SK-N-SH (cell line): ENCODE measurements around the gene RBM19. TPM values are rescaled to one million over a fixed set of nuclear protein-coding genes. Genes with fewer than 3 reads are reported as not detected.

ENCODE experiments used
- CTCF ChIA-PET: fragments of 300-600, 350-600 bp; formaldehyde crosslinking; extraction: SDS; loops from one replicate; lab custom pipeline; 2021; lab: Yijun Ruan, JAX
- POLR2A ChIA-PET: fragments of 350-600 bp; sonication (Branson Sonifier 250); formaldehyde crosslinking; extraction: SDS; loops from one replicate; lab custom pipeline; 2020; ENCODE audit warnings: antibody characterized with exemption, inconsistent platforms; lab: Yijun Ruan, JAX
- DNase-seq: peaks from one replicate; pipeline ENCODE4 v3.0.0; 2012
- H2AFZ ChIP-seq: fragments of 200-600 bp; sonication (generic); 2 replicates; pipeline ENCODE4 v1.8.1; 2016; ENCODE audit warnings: antibody characterized with exemption, mild to moderate bottlenecking, low read depth
- H3F3A ChIP-seq: fragments of 200-600 bp; sonication (generic); replicated peaks from 2 replicates; pipeline ENCODE3; 2016; ENCODE audit warnings: antibody characterized with exemption, mild to moderate bottlenecking; ENCODE audit not compliant: insufficient read depth
- H3K27ac ChIP-seq, 2 experiments: fragments of 200-500 bp in 1 of 2; fragments of 200-600 bp in 1 of 2; sonication (Bioruptor generic) in 1 of 2; sonication (generic), shearing (Covaris generic) in 1 of 2; 2 replicates each; pipeline versions ENCODE4 v1.5.1 to v1.6.1; 2014 to 2016; ENCODE audit warnings: low read depth in 2 of 2, inconsistent platforms in 1 of 2, low read length in 1 of 2, mild to moderate bottlenecking in 1 of 2, mixed read lengths in 1 of 2
- H3K27me3 ChIP-seq: fragments of 200-600 bp; sonication (generic), shearing (Covaris generic); 2 replicates; pipeline ENCODE4 v1.6.1; 2016; ENCODE audit warnings: mixed run types; ENCODE audit not compliant: insufficient read depth
- H3K36me3 ChIP-seq, 2 experiments: fragments of 200-500 bp in 1 of 2; fragments of 200-600 bp in 1 of 2; sonication (Bioruptor generic) in 1 of 2; sonication (generic) in 1 of 2; replicated peaks in 1 of 2; 2 replicates each; pipeline versions ENCODE3 to v1.5.1; 2014 to 2016; ENCODE audit warnings: low read length in 1 of 2, mild to moderate bottlenecking in 1 of 2; ENCODE audit not compliant: insufficient read depth in 2 of 2, control insufficient read depth in 1 of 2
- H3K4me1 ChIP-seq, 2 experiments: fragments of 200-500 bp in 1 of 2; fragments of 200-600 bp in 1 of 2; sonication (Bioruptor generic) in 1 of 2; sonication (generic), shearing (Covaris generic) in 1 of 2; 2 replicates each; pipeline versions ENCODE4 v1.5.1 to v1.6.1; 2014 to 2016; ENCODE audit warnings: low read depth in 1 of 2, low read length in 1 of 2, mixed run types in 1 of 2; ENCODE audit not compliant: insufficient read depth in 2 of 2, control insufficient read depth in 1 of 2
- H3K4me2 ChIP-seq: fragments of 200-600 bp; sonication (generic), shearing (Covaris generic); 2 replicates; pipeline ENCODE4 v1.6.1; 2017; ENCODE audit warnings: mixed run types
- H3K4me3 ChIP-seq, 2 experiments: fragments of 200-500 bp in 1 of 2; fragments of 200-600 bp in 1 of 2; sonication (Bioruptor generic) in 1 of 2; sonication (generic), shearing (Covaris generic) in 1 of 2; 2 replicates each; pipeline versions ENCODE4 v1.5.1 to v1.8.1; 2014 to 2016; ENCODE audit warnings: low read depth in 2 of 2, inconsistent platforms in 1 of 2, low read length in 1 of 2, mild to moderate bottlenecking in 1 of 2, mixed read lengths in 1 of 2, moderate library complexity in 1 of 2
- H3K79me2 ChIP-seq: fragments of 200-600 bp; sonication (generic); 2 replicates; pipeline ENCODE4 v1.8.1; 2017; ENCODE audit warnings: mild to moderate bottlenecking; ENCODE audit not compliant: insufficient read depth
- H3K9ac ChIP-seq: fragments of 200-600 bp; sonication (generic); 2 replicates; pipeline ENCODE4 v1.6.1; 2017; ENCODE audit warnings: mixed run types
- H3K9me2 ChIP-seq: fragments of 200-600 bp; sonication (generic); 2 replicates; pipeline ENCODE4 v1.6.1; 2017; ENCODE audit warnings: mixed run types
- H3K9me3 ChIP-seq: fragments of 200-600 bp; sonication (generic); 2 replicates; pipeline ENCODE4 v1.6.1; 2017; ENCODE audit warnings: mixed run types, mild to moderate bottlenecking, moderate library complexity
- H4K20me1 ChIP-seq: fragments of 200-600 bp; sonication (generic); 2 replicates; pipeline ENCODE4 v1.6.1; 2017; ENCODE audit warnings: mild to moderate bottlenecking, mixed run types; ENCODE audit not compliant: insufficient read depth
- EP300 ChIP-seq, 2 experiments: IDR thresholded peaks; 2 replicates each; pipeline versions ENCODE4 v1.4.0 to v1.6.1; 2012; ENCODE audit warnings: borderline replicate concordance in 1 of 2, low read depth in 1 of 2, low read length in 1 of 2
- FOSL2 ChIP-seq: IDR thresholded peaks from 2 replicates; pipeline ENCODE4 v1.4.0; 2012; ENCODE audit warnings: low read depth, mild to moderate bottlenecking, moderate library complexity, borderline replicate concordance
- FOXJ3 ChIP-seq: sonication (generic); formaldehyde crosslinking; IDR thresholded peaks from 2 replicates; pipeline ENCODE4 v1.5.1; 2020; ENCODE audit warnings: mild to moderate bottlenecking, missing genetic modification reagents
- FOXM1 ChIP-seq: IDR thresholded peaks from 2 replicates; pipeline ENCODE4 v1.4.0; 2012; ENCODE audit warnings: low read depth, mild to moderate bottlenecking
- IRF3 ChIP-seq: fragments of 150-350 bp; IDR thresholded peaks from 2 replicates; pipeline ENCODE4 v1.6.1; 2016; ENCODE audit warnings: mild to moderate bottlenecking, low read depth, low read length
- JUND ChIP-seq: IDR thresholded peaks from 2 replicates; pipeline ENCODE4 v1.4.0; 2012
- MAX ChIP-seq: IDR thresholded peaks from 2 replicates; pipeline ENCODE4 v1.4.0; 2012; ENCODE audit warnings: low read depth
- MXI1 ChIP-seq: IDR thresholded peaks from 2 replicates; pipeline ENCODE4 v1.6.1; 2012; ENCODE audit warnings: mild to moderate bottlenecking, low read depth, low read length, improper control_type of control experiment
- PBX3 ChIP-seq: IDR thresholded peaks from 2 replicates; pipeline ENCODE4; 2012
- SIN3A ChIP-seq: IDR thresholded peaks from 2 replicates; pipeline ENCODE4 v1.6.1; 2012; ENCODE audit warnings: low read depth, mild to moderate bottlenecking, low read length, moderate library complexity, borderline replicate concordance
- WGBS: methylation state at CpG from one replicate; pipeline ENCODE4 v1.1.6; 2017; ENCODE audit warnings: low lambda C conversion rate; 5-methylcytosine and 5-hydroxymethylcytosine counted together
- polyA plus RNA-seq, 3 experiments: library from polyadenylated mRNA; depleted of rRNA; stranded (reverse); fragments of >200 nt; gene quantifications; 2 replicates each; pipeline ENCODE4 v1.2.3, GENCODE V29; 2012

RBM19 gene
- polyA plus RNA-seq, 1 of the 3 experiments (the other 2 are of a cell fraction) = 16.6 TPM

GRCh38 chr12:113930249-113930648 is 35.9 kb downstream of the RBM19 start:
- H3K9me3 ChIP-seq = no peaks in the 10 kb centered on the region
- ChIA-PET POLR2A (no interaction called here), CTCF (interaction anchor here (1.1 to 1.3 kb wide), 2 partner anchors 18 to 92 kb away, joined by 3 read pairs; no protein-coding TSS in a partner anchor)
- no CpG with 5 or more reads among the region's 4 CpGs for WGBS
- no peak overlapping the region for H3K4me3 ChIP-seq
- H3F3A ChIP-seq = no peaks in the 10 kb centered on the region
- no peak overlapping the region for H3K9ac ChIP-seq
- H3K4me1 ChIP-seq = no peaks in the 10 kb centered on the region
- H3K27me3 ChIP-seq = no peaks in the 10 kb centered on the region
- no peak overlapping the region for H3K4me2 ChIP-seq
- no peak for DNase-seq
- no peaks in the 10 kb centered on the region for H3K9me2 ChIP-seq
- H3K36me3 ChIP-seq = peaks cover 4 to 42% of the 10 kb centered on the region in 2 experiments
- no peaks in the 10 kb centered on the region for H4K20me1 ChIP-seq
- H3K79me2 ChIP-seq = no peaks in the 10 kb centered on the region
- H3K27ac ChIP-seq = no peak overlapping the region
- no peak overlapping the region for H2AFZ ChIP-seq
- TF ChIP-seq IRF3 (no peak), JUND (no peak), PBX3 (no peak), SIN3A (no peak), FOXM1 (no peak), FOSL2 (no peak), EP300 (IDR thresholded peaks at IDR 0.05; ENCODE audit: borderline replicate concordance in 1 of 2, low read depth in 1 of 2, low read length in 1 of 2) (no peak), MXI1 (no peak), FOXJ3 (no peak)

GRCh38 chr12:113929312-113929989 is 36.7 kb downstream of the RBM19 start:
- no peak for DNase-seq
- Histone ChIP-seq H3K79me2 (no peaks in the 10 kb centered on the region), H3K9me3 (no peaks in the 10 kb centered on the region), H4K20me1 (no peaks in the 10 kb centered on the region), H3K4me3 (no peak overlapping the region), H3K27ac (no peak overlapping the region), H3K27me3 (no peaks in the 10 kb centered on the region), H3K9me2 (no peaks in the 10 kb centered on the region), H2AFZ (no peak overlapping the region), H3F3A (no peaks in the 10 kb centered on the region), H3K4me1 (no peaks in the 10 kb centered on the region), H3K36me3 (peaks cover 4 to 44% of the 10 kb centered on the region in 2 experiments)
- ChIA-PET CTCF (interaction anchor here (0.9 to 1.3 kb wide), 5 partner anchors 14 to 505 kb away, joined by 3 to 4 read pairs (median 3); no protein-coding TSS in a partner anchor), POLR2A (no interaction called here)
- 89% methylated on average over 5 of the region's 5 CpGs for WGBS
- TF ChIP-seq FOXM1 = no peak
- TF ChIP-seq MAX = no peak
- TF ChIP-seq, all 33 proteins: peak for 0
- Histone ChIP-seq H3K4me2 (no peak overlapping the region), H3K9ac (no peak overlapping the region)
